Loucy (cell line): Measurements from ENCODE around the gene DOCK9.

Source experiments
- H2AFZ ChIP-seq: fragments of 200-600 bp; sonication (generic); 2 replicates; pipeline ENCODE4 v1.6.0; 2016; ENCODE audit warnings: antibody characterized with exemption, mild to moderate bottlenecking, low read length, moderate library complexity
- H3F3A ChIP-seq: fragments of 200-600 bp; 2 replicates; pipeline ENCODE4 v1.6.0; 2016; ENCODE audit warnings: antibody characterized with exemption, low read depth, mild to moderate bottlenecking
- H3K27me3 ChIP-seq: fragments of 200-600 bp; sonication (generic); 2 replicates; pipeline ENCODE4 v1.6.1; 2014; ENCODE audit warnings: low read length, mild to moderate bottlenecking; ENCODE audit not compliant: insufficient read depth, poor library complexity, severe bottlenecking
- H3K36me3 ChIP-seq: fragments of 200-600 bp; sonication (generic); 2 replicates; pipeline ENCODE4 v1.6.1; 2016; ENCODE audit warnings: low read length; ENCODE audit not compliant: insufficient read depth
- H3K4me1 ChIP-seq: fragments of 200-600 bp; sonication (generic); 2 replicates; pipeline ENCODE4 v1.5.1; 2014; ENCODE audit warnings: low read length, mild to moderate bottlenecking; ENCODE audit not compliant: insufficient read depth, poor library complexity, severe bottlenecking
- H3K4me2 ChIP-seq: fragments of 200-600 bp; sonication (generic); 2 replicates; pipeline ENCODE4 v1.6.0; 2014; ENCODE audit warnings: antibody characterized with exemption, low read length, low read depth, mild to moderate bottlenecking; ENCODE audit not compliant: poor library complexity, severe bottlenecking
- H3K4me3 ChIP-seq: fragments of 200-600 bp; sonication (generic); 2 replicates; pipeline ENCODE4 v1.5.1; 2014; ENCODE audit warnings: low read length, mild to moderate bottlenecking, mixed read lengths; ENCODE audit not compliant: poor library complexity, severe bottlenecking
- H3K79me2 ChIP-seq: fragments of 200-600 bp; sonication (generic); 2 replicates; pipeline ENCODE4 v1.6.1; 2014; ENCODE audit warnings: low read length; ENCODE audit not compliant: insufficient read depth
- H3K9ac ChIP-seq: fragments of 200-600 bp; sonication (generic); 2 replicates; pipeline ENCODE4 v1.6.0; 2014; ENCODE audit warnings: mild to moderate bottlenecking, low read depth, low read length, moderate library complexity; ENCODE audit not compliant: poor library complexity, severe bottlenecking
- H3K9me2 ChIP-seq: fragments of 200-600 bp; sonication (generic); replicated peaks from 2 replicates; pipeline ENCODE4 v1.6.1; 2016; ENCODE audit warnings: low read depth, low read length, mixed read lengths
- H3K9me3 ChIP-seq: fragments of 200-600 bp; sonication (generic); 2 replicates; pipeline ENCODE4 v1.6.1; 2014; ENCODE audit warnings: mild to moderate bottlenecking, antibody characterized with exemption, low read length, low read depth; ENCODE audit not compliant: insufficient read depth
- H4K20me1 ChIP-seq: fragments of 200-600 bp; sonication (generic); 2 replicates; pipeline ENCODE4 v1.6.0; 2014; ENCODE audit warnings: antibody characterized with exemption, low read length, mild to moderate bottlenecking; ENCODE audit not compliant: insufficient read depth, poor library complexity, severe bottlenecking
- CTCF ChIP-seq: fragments of 200-600 bp; sonication (generic); conservative IDR thresholded peaks from 2 replicates; pipeline ENCODE4 v1.5.1; 2014; ENCODE audit warnings: mild to moderate bottlenecking, antibody characterized with exemption, low read length
- EZH2phosphoT487 ChIP-seq: fragments of 200-600 bp; IDR thresholded peaks from 2 replicates; pipeline ENCODE4 v1.6.1; 2018; ENCODE audit warnings: antibody characterized with exemption, mild to moderate bottlenecking, moderate library complexity, borderline replicate concordance

Gene DOCK9

DNA sequence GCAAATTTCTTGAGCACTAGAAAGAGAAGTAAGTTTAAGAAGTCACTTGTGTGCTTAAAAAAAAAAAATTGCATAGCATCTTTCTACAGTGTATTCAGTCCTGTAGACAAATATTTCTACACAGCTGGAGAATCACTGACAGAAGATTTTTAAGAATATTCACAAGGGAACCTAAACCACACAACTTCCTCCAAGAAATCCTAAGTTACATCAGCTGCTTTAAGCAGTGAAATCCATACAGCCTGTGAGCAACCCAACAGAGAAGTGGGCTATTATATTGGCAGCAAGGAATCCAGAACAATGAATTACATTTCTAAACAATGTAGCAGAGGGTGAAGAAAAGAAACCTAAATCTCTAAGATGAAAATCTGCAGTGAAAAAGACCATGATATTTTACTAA lies 1.5 kb downstream of the DOCK9 start:
- no peaks in the 10 kb centered on the region for H4K20me1 ChIP-seq
- H3F3A ChIP-seq = no peaks in the 10 kb centered on the region
- H3K4me1 ChIP-seq = peaks cover 5% of the 10 kb centered on the region
- no peaks in the 10 kb centered on the region for H3K9me3 ChIP-seq
- H3K9ac ChIP-seq = no peak overlapping the region
- H3K27me3 ChIP-seq = no peaks in the 10 kb centered on the region
- no peak overlapping the region for H2AFZ ChIP-seq
- H3K4me2 ChIP-seq = no peak overlapping the region
- no peaks in the 10 kb centered on the region for H3K79me2 ChIP-seq
- no peaks in the 10 kb centered on the region for H3K9me2 ChIP-seq
- TF ChIP-seq CTCF = no peak
- TF ChIP-seq EZH2phosphoT487 = no peak
- H3K36me3 ChIP-seq = no peaks in the 10 kb centered on the region
- no peak overlapping the region for H3K4me3 ChIP-seq

DNA sequence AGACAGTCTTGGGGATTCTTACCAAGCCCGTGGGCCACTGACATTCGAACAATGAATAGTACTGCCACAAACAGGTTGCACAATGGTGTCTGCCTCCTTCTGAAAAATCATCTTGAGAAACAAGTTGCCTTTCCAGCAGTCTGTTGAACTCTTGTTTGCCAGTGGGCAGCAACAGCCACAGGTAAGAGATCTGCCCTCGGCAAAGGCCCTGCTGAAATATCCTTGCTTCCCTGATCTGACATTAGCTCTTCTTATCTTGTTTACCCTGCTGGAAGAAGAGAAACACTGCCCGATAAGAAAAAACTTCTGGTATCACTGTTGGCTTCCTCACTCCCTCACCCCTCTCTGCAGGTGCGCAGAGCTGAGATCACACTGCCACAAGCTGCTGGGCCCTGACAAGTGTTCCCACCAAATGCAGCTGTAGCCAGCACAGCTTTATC lies 2.0 kb downstream of the DOCK9 start:
- no peaks in the 10 kb centered on the region for H3F3A ChIP-seq
- no peak overlapping the region for H3K4me2 ChIP-seq
- no peak overlapping the region for H2AFZ ChIP-seq
- no peaks in the 10 kb centered on the region for H3K9me2 ChIP-seq
- H3K79me2 ChIP-seq = no peaks in the 10 kb centered on the region
- no peaks in the 10 kb centered on the region for H3K27me3 ChIP-seq
- no peaks in the 10 kb centered on the region for H3K9me3 ChIP-seq
- no peak overlapping the region for H3K4me3 ChIP-seq
- H3K4me1 ChIP-seq = peaks cover 5% of the 10 kb centered on the region
- H4K20me1 ChIP-seq = no peaks in the 10 kb centered on the region
- no peak for TF ChIP-seq EZH2phosphoT487
- no peak for TF ChIP-seq CTCF
- no peaks in the 10 kb centered on the region for H3K36me3 ChIP-seq
- no peak overlapping the region for H3K9ac ChIP-seq

DNA sequence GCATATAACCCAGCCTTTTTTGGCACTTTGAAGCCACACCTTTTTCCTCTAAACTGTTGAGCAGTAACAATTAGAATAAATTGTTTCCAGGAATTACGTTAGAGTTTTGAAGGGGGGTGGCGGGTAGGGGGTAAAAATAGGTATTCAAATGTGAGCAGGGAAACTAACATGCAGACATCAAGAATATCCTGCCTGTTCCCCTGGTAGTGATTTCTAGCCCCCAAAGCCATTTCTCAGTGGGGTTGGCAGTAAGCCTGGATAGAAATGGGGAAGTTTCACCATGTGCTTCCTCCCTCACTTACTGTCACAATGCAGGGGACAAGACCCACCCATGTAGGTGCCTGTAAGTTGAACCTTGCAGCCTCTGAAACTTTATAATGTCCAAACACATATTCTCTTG lies 3.8 kb downstream of the DOCK9 start:
- Histone ChIP-seq H3K9ac (no peak overlapping the region), H3K4me1 (peaks cover 5% of the 10 kb centered on the region), H3K4me3 (no peak overlapping the region), H3K9me2 (no peaks in the 10 kb centered on the region), H3K36me3 (no peaks in the 10 kb centered on the region), H3K4me2 (no peak overlapping the region), H4K20me1 (no peaks in the 10 kb centered on the region), H3K27me3 (no peaks in the 10 kb centered on the region), H2AFZ (no peak overlapping the region), H3K9me3 (no peaks in the 10 kb centered on the region), H3F3A (no peaks in the 10 kb centered on the region), H3K79me2 (no peaks in the 10 kb centered on the region)
- TF ChIP-seq CTCF (no peak), EZH2phosphoT487 (no peak)
